ENCODE results near the gene TTC32.

DNA sequence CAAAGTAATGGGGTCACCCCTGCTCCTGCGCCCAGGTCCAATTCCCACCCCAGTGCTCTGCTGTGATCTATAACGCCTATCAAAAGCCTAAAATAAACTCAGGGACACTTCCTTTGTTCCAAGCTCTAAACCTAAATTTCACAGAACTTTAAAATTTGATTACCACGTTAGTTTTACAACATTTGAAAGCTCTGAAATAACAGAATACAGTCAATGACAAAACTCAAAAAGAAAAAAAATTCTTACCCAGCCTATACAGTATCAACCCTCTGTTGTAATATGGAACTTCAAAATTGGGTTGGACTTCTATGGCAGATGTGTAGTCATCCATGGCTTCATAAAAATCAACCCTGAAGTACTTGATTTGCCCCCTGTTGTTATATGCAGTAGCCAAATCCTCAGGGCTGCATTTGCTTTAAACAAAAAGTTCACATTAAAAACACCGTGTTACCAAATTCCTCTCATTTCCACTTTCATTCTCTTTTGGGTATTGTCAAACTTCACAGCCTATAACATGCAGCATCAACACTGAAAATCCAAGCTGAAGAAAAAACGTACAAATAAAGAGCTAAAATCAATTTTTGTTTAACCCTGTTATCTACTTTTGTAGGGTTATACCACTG is 4.0 kb downstream of the TTC32 start:
- TF ChIP-seq CTCF (IDR thresholded peaks at IDR 0.05; ENCODE audit: borderline replicate concordance, extremely low read depth, low read length, poor library complexity, severe bottlenecking) (no peak), EZH2 (IDR thresholded peaks at IDR 0.05; ENCODE audit: borderline replicate concordance, low read depth, low read length, severe bottlenecking) (no peak)
